Measurements from ENCODE around the gene DHX36. TPM values are rescaled to one million over a fixed set of nuclear protein-coding genes. Genes with fewer than 3 reads are reported as not detected.

DHX36 gene
- total RNA-seq, 6 donors from 2014 or later = 35.0 to 95.3 (median 54.2) TPM

- peak in 1 of 2 donors; percentile 39 for ATAC-seq (ENCODE audit: low FRiP score in 2 of 2)
Observed at GRCh38 chr3:154244644-154245043, 79.6 kb downstream of the DHX36 start.

GRCh38 chr3:154243353-154243752 lies 80.9 kb downstream of the DHX36 start:
- DNase-seq = no peak
- WGBS, 2 donors = 62 to 66% methylated on average over 2 of the region's 2 CpGs
- H3K36me3 ChIP-seq = peaks cover 0 to 11% (median 3%) of the 10 kb centered on the region in 4 donors
- no peak for TF ChIP-seq POLR2AphosphoS5 (IDR thresholded peaks at IDR 0.05)
- TF ChIP-seq EP300 (IDR thresholded peaks at IDR 0.05) = no peak
- TF ChIP-seq POLR2A (IDR thresholded peaks at IDR 0.05) = no peak
- TF ChIP-seq CTCF (IDR thresholded peaks at IDR 0.05) = no peak
- H3K27ac ChIP-seq = peak overlapping the region in 2 of 4 donors; percentile 10 to 65
- no peaks in the 10 kb centered on the region for H3K27me3 ChIP-seq
- H3K9me3 ChIP-seq = no peaks in the 10 kb centered on the region
- H3K4me1 ChIP-seq = peaks cover 0 to 13% (median 4%) of the 10 kb centered on the region in 4 donors
- peak in 1 of 2 donors; percentile 76 for ATAC-seq (ENCODE audit: low FRiP score in 2 of 2)
- no peak overlapping the region for H3K4me3 ChIP-seq

More at GRCh38 chr3:154244644-154245043, 79.6 kb downstream of the DHX36 start:
- H3K9me3 ChIP-seq = no peaks in the 10 kb centered on the region
- peaks cover 0 to 13% (median 4%) of the 10 kb centered on the region in 4 donors for H3K4me1 ChIP-seq
- 58 to 75% methylated on average over 2 of the region's 2 CpGs for WGBS, 2 donors
- DNase-seq = no peak
- H3K27ac ChIP-seq = no peak overlapping the region
- no peak overlapping the region for H3K4me3 ChIP-seq
- TF ChIP-seq EP300 (IDR thresholded peaks at IDR 0.05) (no peak), CTCF (IDR thresholded peaks at IDR 0.05) (no peak), POLR2AphosphoS5 (IDR thresholded peaks at IDR 0.05) (no peak), POLR2A (IDR thresholded peaks at IDR 0.05) (no peak)
- peaks cover 0 to 13% (median 3%) of the 10 kb centered on the region in 4 donors for H3K36me3 ChIP-seq
- no peaks in the 10 kb centered on the region for H3K27me3 ChIP-seq

GRCh38 chr3:154242766-154243165 lies 81.5 kb downstream of the DHX36 start:
- Histone ChIP-seq H3K36me3 (peaks cover 0 to 7% (median 3%) of the 10 kb centered on the region in 4 donors), H3K27me3 (no peaks in the 10 kb centered on the region), H3K4me3 (no peak overlapping the region), H3K27ac (peak overlapping the region in 3 of 4 donors; percentile 10 to 65 (median 62)), H3K9me3 (no peaks in the 10 kb centered on the region), H3K4me1 (peaks cover 0 to 9% (median 7%) of the 10 kb centered on the region in 4 donors)
- no peak for TF ChIP-seq POLR2AphosphoS5 (IDR thresholded peaks at IDR 0.05)
- TF ChIP-seq POLR2A (IDR thresholded peaks at IDR 0.05) = no peak
- TF ChIP-seq EP300 (IDR thresholded peaks at IDR 0.05) = no peak
- no peak for TF ChIP-seq CTCF (IDR thresholded peaks at IDR 0.05)
- ATAC-seq (ENCODE audit: low FRiP score in 2 of 2) (peak in 1 of 2 donors; percentile 13), DNase-seq (no peak)
- 85 to 86% methylated on average over 4 of the region's 4 CpGs for WGBS, 2 donors

GRCh38 chr3:154241496-154241895 lies 82.8 kb downstream of the DHX36 start:
- Histone ChIP-seq H3K27ac (peak overlapping the region in 1 of 4 donors; percentile 14), H3K4me1 (peaks cover 0 to 7% (median 7%) of the 10 kb centered on the region in 4 donors), H3K4me3 (no peak overlapping the region), H3K9me3 (no peaks in the 10 kb centered on the region), H3K36me3 (peaks cover 0 to 6% (median 3%) of the 10 kb centered on the region in 4 donors), H3K27me3 (no peaks in the 10 kb centered on the region)
- whole genome bisulfite sequencing, 2 donors = 92% methylated on average over 5 of the region's 5 CpGs
- no peak for TF ChIP-seq EP300 (IDR thresholded peaks at IDR 0.05)
- no peak for TF ChIP-seq POLR2A (IDR thresholded peaks at IDR 0.05)
- no peak for TF ChIP-seq CTCF (IDR thresholded peaks at IDR 0.05)
- no peak for TF ChIP-seq POLR2AphosphoS5 (IDR thresholded peaks at IDR 0.05)
- DNase-seq (no peak), ATAC-seq (ENCODE audit: low FRiP score in 2 of 2) (no peak)

GRCh38 chr3:154240235-154240634 lies 84.1 kb downstream of the DHX36 start:
- DNase-seq (no peak), ATAC-seq (ENCODE audit: low FRiP score in 2 of 2) (no peak)
- Histone ChIP-seq H3K9me3 (no peaks in the 10 kb centered on the region), H3K27ac (no peak overlapping the region), H3K4me1 (peaks cover 0 to 7% (median 7%) of the 10 kb centered on the region in 4 donors), H3K4me3 (no peak overlapping the region), H3K27me3 (no peaks in the 10 kb centered on the region), H3K36me3 (peaks cover 0 to 6% (median 3%) of the 10 kb centered on the region in 4 donors)
- TF ChIP-seq CTCF (IDR thresholded peaks at IDR 0.05) = no peak
- TF ChIP-seq POLR2AphosphoS5 (IDR thresholded peaks at IDR 0.05) = no peak
- no peak for TF ChIP-seq POLR2A (IDR thresholded peaks at IDR 0.05)
- no peak for TF ChIP-seq EP300 (IDR thresholded peaks at IDR 0.05)
- 86 to 90% methylated on average over 6 of the region's 6 CpGs for WGBS, 2 donors
